Activated B cell treated with CpG ODN at 0.5 μM for 24 hours (primary cell): Measurements from ENCODE around the gene TMEM42. TPM values are rescaled to one million over a fixed set of nuclear protein-coding genes. Genes with fewer than 3 reads are reported as not detected.

Source experiments
- ATAC-seq: fragments of 200-7000 bp; cut with Tn5 transposase; one replicate; pipeline ENCODE4 v1.10.0; 2021; ENCODE audit warnings: low read depth, mild to moderate bottlenecking, moderate library complexity
- CTCF ChIA-PET: fragments of 350-600 bp; sonication (Branson Sonifier 250); formaldehyde crosslinking; loops from one replicate; lab custom pipeline; 2021; ENCODE audit warnings: antibody characterized with exemption; lab: Charles Lee
- POLR2A ChIA-PET: fragments of 350-600 bp; sonication (Branson Sonifier 250); formaldehyde crosslinking; loops from one replicate; lab custom pipeline; 2021; ENCODE audit warnings: antibody characterized with exemption; lab: Charles Lee
- DNase-seq: peaks from one replicate; pipeline ENCODE4 v3.0.0; 2022
- H3K27ac Mint-ChIP-seq: one replicate; pipeline ENCODE4 v1.8.0; 2020; ENCODE audit warnings: mixed read lengths
- H3K27me3 Mint-ChIP-seq: one replicate; pipeline ENCODE4 v1.8.0; 2021; ENCODE audit warnings: mixed read lengths
- H3K36me3 Mint-ChIP-seq: one replicate; pipeline ENCODE4 v1.8.0; 2021; ENCODE audit warnings: low read depth, mixed read lengths
- H3K4me1 Mint-ChIP-seq: one replicate; pipeline ENCODE4 v1.8.0; 2021; ENCODE audit warnings: mixed read lengths
- H3K4me3 Mint-ChIP-seq: one replicate; pipeline ENCODE4 v1.8.0; 2020; ENCODE audit warnings: mild to moderate bottlenecking, mixed read lengths
- H3K9me3 Mint-ChIP-seq: one replicate; pipeline ENCODE4 v1.8.0; 2020; ENCODE audit warnings: mixed read lengths
- CTCF ChIP-seq: fragments of 200-600 bp; IDR thresholded peaks from one replicate; pipeline ENCODE4 v1.8.0; 2022; ENCODE audit warnings: antibody characterized with exemption, mild to moderate bottlenecking
- intact Hi-C: fragments of 100-400 bp; cut with micrococcal nuclease; formaldehyde crosslinking; loops from one replicate; pipeline ENCODE4 v1.15.1; 2024
- total RNA-seq: library from RNA; stranded (reverse); gene quantifications from 2 replicates; pipeline ENCODE4 v1.2.3, GENCODE V29; 2022

The TMEM42 gene
- total RNA-seq, 1 donor from 2014 or later: 12.4 TPM

GRCh38 chr3:44831232-44831631, 30.5 kb upstream of the TMEM42 start:
- no peak for TF ChIP-seq CTCF
- H3K27me3 Mint-ChIP-seq: no peaks in the 10 kb centered on the region
- no peak overlapping the region for H3K4me3 Mint-ChIP-seq
- intact Hi-C loops: no loop called here
- H3K27ac Mint-ChIP-seq: no peak overlapping the region
- ChIA-PET CTCF (no interaction called here), POLR2A (no interaction called here)
- peaks cover 4% of the 10 kb centered on the region for H3K9me3 Mint-ChIP-seq
- peaks cover 3% of the 10 kb centered on the region for H3K36me3 Mint-ChIP-seq
- DNase-seq (no peak), ATAC-seq (no peak)
- peaks cover 10% of the 10 kb centered on the region for H3K4me1 Mint-ChIP-seq

- Mint-ChIP-seq H3K4me1 (peaks cover 6% of the 10 kb centered on the region), H3K36me3 (peaks cover 6% of the 10 kb centered on the region), H3K4me3 (no peak overlapping the region), H3K27ac (no peak overlapping the region), H3K27me3 (no peaks in the 10 kb centered on the region), H3K9me3 (peaks cover 9% of the 10 kb centered on the region)
- ATAC-seq (no peak), DNase-seq (no peak)
- ChIA-PET POLR2A (no interaction called here), CTCF (no interaction called here)
- intact Hi-C loops: no loop called here
- no peak for TF ChIP-seq CTCF
Measured at GRCh38 chr3:44832032-44832431, 29.7 kb upstream of the TMEM42 start.

- POLR2A ChIA-PET: no interaction called here
- no peak overlapping the region for H3K4me3 Mint-ChIP-seq
- H3K9me3 Mint-ChIP-seq: peaks cover 9% of the 10 kb centered on the region
- H3K27ac Mint-ChIP-seq: no peak overlapping the region
- ATAC-seq: no peak
- intact Hi-C loops: no loop called here
- TF ChIP-seq CTCF: no peak
- peaks cover 6% of the 10 kb centered on the region for H3K36me3 Mint-ChIP-seq
- DNase-seq: no peak
- no peaks in the 10 kb centered on the region for H3K4me1 Mint-ChIP-seq
- CTCF ChIA-PET: no interaction called here
- H3K27me3 Mint-ChIP-seq: no peaks in the 10 kb centered on the region
Measured at GRCh38 chr3:44832965-44833364, 28.7 kb upstream of the TMEM42 start.

GRCh38 chr3:44833394-44833793, 28.3 kb upstream of the TMEM42 start:
- H3K27me3 Mint-ChIP-seq: no peaks in the 10 kb centered on the region
- intact Hi-C loops: no loop called here
- no peak overlapping the region for H3K27ac Mint-ChIP-seq
- peaks cover 11% of the 10 kb centered on the region for H3K9me3 Mint-ChIP-seq
- no peak for DNase-seq
- TF ChIP-seq CTCF: no peak
- peaks cover 9% of the 10 kb centered on the region for H3K36me3 Mint-ChIP-seq
- H3K4me3 Mint-ChIP-seq: no peak overlapping the region
- no peaks in the 10 kb centered on the region for H3K4me1 Mint-ChIP-seq
- no peak for ATAC-seq
- ChIA-PET CTCF (no interaction called here), POLR2A (no interaction called here)

GRCh38 chr3:44835684-44836083, 26.0 kb upstream of the TMEM42 start:
- ChIA-PET CTCF (no interaction called here), POLR2A (no interaction called here)
- TF ChIP-seq CTCF: no peak
- Mint-ChIP-seq H3K4me1 (no peaks in the 10 kb centered on the region), H3K9me3 (peaks cover 14% of the 10 kb centered on the region), H3K27me3 (no peaks in the 10 kb centered on the region), H3K4me3 (no peak overlapping the region), H3K36me3 (peaks cover 12% of the 10 kb centered on the region), H3K27ac (no peak overlapping the region)
- intact Hi-C loops: no loop called here
- ATAC-seq (no peak), DNase-seq (no peak)
